GM19099 (cell line): ENCODE results near the gene B4GALT6.

ENCODE experiments used
- POLR2A ChIP-seq: IDR thresholded peaks from 3 replicates; pipeline ENCODE4 v1.6.1; 2011; ENCODE audit warnings: low read depth; ENCODE audit not compliant: insufficient read length; ENCODE audit errors: extremely low read depth

B4GALT6 gene

DNA sequence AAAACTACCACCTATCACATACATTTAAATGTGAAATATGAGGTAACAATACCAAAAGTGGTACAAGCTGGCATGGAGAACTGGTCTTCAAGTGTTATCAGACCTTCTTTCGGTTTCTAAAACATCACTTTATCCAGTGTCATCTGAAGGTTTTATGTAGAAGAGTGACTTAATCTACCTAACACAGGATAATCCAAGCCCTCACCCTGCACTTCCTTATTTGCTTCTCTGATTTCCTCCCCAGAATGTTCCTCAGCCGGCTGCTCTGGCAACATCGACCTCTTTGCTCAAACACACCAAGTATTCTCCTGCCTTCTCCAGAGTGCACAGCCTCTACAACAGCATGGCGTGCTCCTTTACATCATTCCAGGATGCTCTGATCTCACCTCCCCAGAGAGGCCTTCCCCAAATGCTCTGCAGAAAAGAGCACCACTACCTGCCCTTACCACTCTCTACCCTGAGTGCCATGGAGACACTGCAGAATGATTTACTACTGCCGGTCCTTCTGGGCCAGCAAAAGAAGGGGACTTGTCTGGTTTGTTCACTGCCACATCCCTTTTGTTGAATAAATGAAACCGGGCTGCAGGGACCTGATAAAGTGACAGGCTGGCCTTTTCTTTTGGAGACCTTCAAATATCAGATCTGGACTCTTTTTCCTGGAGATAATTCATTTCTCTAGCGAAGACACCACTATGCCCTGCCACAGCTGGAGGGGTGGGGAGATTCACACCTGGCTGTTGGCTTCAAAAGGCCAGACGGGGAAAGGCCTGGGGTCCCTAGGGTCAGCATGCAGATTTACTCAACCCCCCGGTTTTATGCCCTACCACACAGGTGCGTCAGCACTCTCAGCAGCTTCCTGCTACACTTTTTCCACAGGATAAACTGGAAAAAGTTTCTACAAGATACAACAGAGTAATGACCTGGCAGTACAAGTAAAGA is 50.7 kb downstream of the B4GALT6 start:
- no peak for TF ChIP-seq POLR2A

- TF ChIP-seq POLR2A, result no peak
Measured at GRCh38 chr18:31632356-31632755, 52.0 kb downstream of the B4GALT6 start.

DNA sequence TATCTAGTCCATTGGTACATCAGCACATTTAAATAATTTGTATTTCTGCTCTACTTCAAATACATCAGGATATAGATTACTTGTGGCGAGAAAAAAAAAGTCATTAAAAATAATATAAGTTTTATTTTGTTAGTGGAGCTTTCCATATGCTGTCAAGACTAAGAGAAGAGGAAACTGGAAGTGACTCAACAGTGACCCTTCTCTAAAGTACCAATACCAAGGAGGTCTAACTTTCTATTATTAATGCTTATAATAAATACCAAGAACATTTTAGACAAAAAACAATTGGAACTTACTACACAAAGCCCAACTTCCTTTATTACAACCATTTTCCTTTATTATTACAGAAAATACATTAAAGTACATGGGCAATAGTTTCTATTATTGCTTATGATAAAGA is 52.9 kb downstream of the B4GALT6 start:
- no peak for TF ChIP-seq POLR2A

DNA sequence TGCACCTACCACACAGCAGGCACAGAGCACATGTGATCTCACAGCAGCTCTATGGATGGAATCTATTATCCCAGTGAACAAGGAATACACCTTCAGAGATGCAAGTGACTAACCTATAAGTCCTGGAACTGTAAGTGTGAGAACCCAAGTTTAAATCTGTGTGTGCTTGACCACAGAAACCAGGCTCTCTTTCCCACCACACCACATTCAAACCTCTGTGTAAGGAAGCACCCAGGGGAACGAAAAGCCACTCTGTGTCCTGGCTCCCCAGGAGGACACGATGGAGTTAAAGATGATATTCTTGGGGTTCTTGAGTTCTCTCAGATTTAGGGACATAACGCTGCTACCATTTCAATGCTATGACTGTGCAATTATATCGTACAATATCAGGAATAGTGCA is 53.8 kb downstream of the B4GALT6 start:
- TF ChIP-seq POLR2A, result no peak

DNA sequence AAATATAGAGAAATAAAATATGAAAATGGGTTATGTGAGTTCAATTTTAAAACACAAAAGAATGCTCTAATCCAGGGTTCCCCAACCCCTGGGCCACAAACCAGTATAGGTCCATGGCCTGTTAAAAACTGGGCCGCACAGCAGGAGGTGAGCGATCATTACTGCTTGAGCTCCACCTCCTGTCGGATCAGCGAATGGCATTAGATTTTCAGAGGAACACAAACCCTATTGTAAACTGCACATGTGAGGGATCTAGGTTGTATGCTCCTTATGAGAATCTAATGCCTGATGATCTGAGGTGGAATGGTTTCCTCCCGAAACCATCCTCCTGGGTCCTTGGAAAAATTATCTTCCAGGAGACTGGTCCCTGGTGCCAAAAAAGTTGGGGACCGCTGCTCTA is 58.0 kb downstream of the B4GALT6 start:
- no peak for TF ChIP-seq POLR2A

- TF ChIP-seq POLR2A, result no peak
Measured at GRCh38 chr18:31624892-31625640, 59.3 kb downstream of the B4GALT6 start.

GRCh38 chr18:31619291-31619690 is 65.1 kb downstream of the B4GALT6 start:
- no peak for TF ChIP-seq POLR2A

DNA sequence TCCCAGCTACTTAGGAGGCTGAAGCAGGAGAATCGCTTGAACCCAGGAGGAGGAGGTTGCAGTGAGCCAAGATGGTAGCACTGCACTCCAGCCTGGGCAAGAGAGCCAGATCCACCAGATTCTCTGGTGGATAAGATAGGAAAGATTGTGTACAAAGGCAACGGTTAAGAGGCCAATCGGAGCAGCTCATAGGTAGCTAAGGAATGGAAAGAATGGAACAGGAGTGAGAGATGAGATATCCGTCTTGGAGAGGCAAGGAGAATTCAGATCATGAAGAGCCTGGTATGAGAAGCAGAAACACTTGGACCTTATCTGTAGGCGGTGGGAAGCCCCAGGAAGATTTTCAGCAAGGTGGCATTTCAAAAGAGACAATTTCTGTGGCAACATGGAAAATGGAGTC is 65.6 kb downstream of the B4GALT6 start:
- no peak for TF ChIP-seq POLR2A

- no peak for TF ChIP-seq POLR2A
Measured at GRCh38 chr18:31617031-31617717, 67.2 kb downstream of the B4GALT6 start.

DNA sequence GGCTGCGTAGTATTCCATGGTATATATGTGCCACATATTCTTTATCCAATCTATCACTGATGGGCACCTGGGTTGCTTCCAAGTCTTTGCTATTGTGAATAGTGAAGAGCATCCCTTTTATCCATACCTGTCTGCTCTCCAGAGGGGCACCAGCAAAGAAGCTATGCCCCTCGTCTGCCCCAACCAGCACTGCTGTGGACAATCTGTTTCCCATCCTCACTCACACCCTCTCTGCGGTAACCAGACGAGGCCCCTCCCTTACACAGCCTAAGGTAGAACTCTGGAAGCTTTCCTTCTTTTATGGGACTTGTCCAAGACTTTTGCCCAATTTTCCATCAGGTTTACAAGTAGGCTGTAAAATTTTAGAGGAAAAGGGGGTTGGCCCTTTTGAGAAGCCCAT is 67.8 kb downstream of the B4GALT6 start:
- TF ChIP-seq POLR2A, result no peak

DNA sequence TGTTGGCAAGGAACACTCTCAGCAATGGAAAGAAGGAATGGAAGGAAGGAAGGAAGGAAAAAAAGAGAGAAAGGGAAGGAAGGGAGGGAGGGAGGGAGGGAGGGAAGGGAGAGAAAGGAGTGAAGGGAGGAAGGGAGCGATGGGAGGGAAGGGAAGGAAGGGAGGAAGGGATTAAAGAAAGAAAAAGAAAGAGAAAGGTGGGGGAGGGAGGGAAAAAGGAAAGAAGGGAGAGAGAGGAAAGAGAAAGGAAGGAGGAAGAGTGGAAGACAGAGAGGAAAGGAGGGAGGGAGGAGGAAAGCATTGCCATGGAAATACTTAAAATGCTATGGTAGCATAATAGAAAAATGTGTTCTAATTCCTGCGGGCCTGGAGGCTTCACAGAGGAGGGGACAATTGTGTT is 70.3 kb downstream of the B4GALT6 start:
- no peak for TF ChIP-seq POLR2A

GRCh38 chr18:31612124-31612523 is 72.3 kb downstream of the B4GALT6 start:
- TF ChIP-seq POLR2A, result no peak

GRCh38 chr18:31611511-31611910 is 72.9 kb downstream of the B4GALT6 start:
- no peak for TF ChIP-seq POLR2A

- no peak for TF ChIP-seq POLR2A
Measured at GRCh38 chr18:31610286-31611205, 73.8 kb downstream of the B4GALT6 start.
